ENCODE results near the gene HOXC10. TPM values are rescaled to one million over a fixed set of nuclear protein-coding genes. Genes with fewer than 3 reads are reported as not detected.

HOXC10 gene
- total RNA-seq, 1 experiment from 2014 or later = 3.8 TPM

DNA sequence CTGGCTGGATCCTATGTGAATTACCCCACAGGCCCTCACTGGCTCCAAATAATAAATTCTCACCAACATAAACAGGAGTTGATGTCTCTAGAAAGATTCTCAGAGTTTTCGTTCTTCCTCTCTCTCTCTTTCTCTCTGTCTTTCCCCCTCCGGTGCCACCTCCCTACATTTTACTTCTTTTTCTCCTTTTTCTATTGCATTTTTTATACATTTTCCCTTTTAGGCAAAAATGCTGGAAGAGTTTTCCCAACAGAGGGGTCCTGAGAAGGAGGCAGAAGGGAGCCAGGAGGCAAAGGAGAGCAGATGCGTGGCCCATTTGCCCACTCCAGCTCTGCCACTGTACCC lies 42.5 kb downstream of the HOXC10 start:
- no peaks in the 10 kb centered on the region for H4K20me1 ChIP-seq (ENCODE audit: insufficient read depth)
- no peak overlapping the region for H3K9ac ChIP-seq (ENCODE audit: low read length)
- no peaks in the 10 kb centered on the region for H3K36me3 ChIP-seq (ENCODE audit: control insufficient read depth in 1 of 2, insufficient read depth in 2 of 2, low read length in 2 of 2)
- TF ChIP-seq, protein P1, sequence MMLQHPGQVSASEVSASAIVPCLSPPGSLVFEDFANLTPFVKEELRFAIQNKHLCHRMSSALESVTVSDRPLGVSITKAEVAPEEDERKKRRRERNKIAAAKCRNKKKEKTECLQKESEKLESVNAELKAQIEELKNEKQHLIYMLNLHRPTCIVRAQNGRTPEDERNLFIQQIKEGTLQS (IDR thresholded peaks at IDR 0.05) = no peak
- no peak for TF ChIP-seq EZH2phosphoT487 (IDR thresholded peaks at IDR 0.05; ENCODE audit: borderline replicate concordance)
- TF ChIP-seq EZH2 (IDR thresholded peaks at IDR 0.05) = no peak
- no peak for TF ChIP-seq ELF1 (IDR thresholded peaks at IDR 0.05; ENCODE audit: borderline replicate concordance, low read depth)
- TF ChIP-seq SP1 (IDR thresholded peaks at IDR 0.05; ENCODE audit: low read depth) = no peak
- TF ChIP-seq RAD21 (IDR thresholded peaks at IDR 0.05; ENCODE audit: low read depth) = no peak
- no peak for TF ChIP-seq JUND (IDR thresholded peaks at IDR 0.05)
- no peak for TF ChIP-seq POLR2A (IDR thresholded peaks at IDR 0.05; ENCODE audit: borderline replicate concordance, extremely low read depth, insufficient read depth, insufficient read length)
- TF ChIP-seq POLR2AphosphoS5 (IDR thresholded peaks at IDR 0.05; ENCODE audit: low read depth, low read length) = no peak
- TF ChIP-seq ZFX (IDR thresholded peaks at IDR 0.05) = no peak
- TF ChIP-seq SRF (IDR thresholded peaks at IDR 0.05; ENCODE audit: low read depth) = no peak
- no peaks in the 10 kb centered on the region for H3K9me3 ChIP-seq (ENCODE audit: control insufficient read depth in 1 of 2, insufficient read depth in 1 of 2, low read depth in 1 of 2, low read length in 2 of 2)
- H3K9me2 ChIP-seq (ENCODE audit: insufficient read depth) = no peaks in the 10 kb centered on the region
- ChIA-PET POLR2A (interaction anchor here (1.0 kb wide), 1 partner anchor 11 kb away, joined by 3 read pairs; no protein-coding TSS in a partner anchor), RAD21 (ENCODE audit: low non-redundant PET in 1 of 2, low total read pairs in 2 of 2, uncharacterized antibody in 2 of 2, unreplicated experiment in 2 of 2) (interaction anchor here in 1 of 2 experiments (0.6 kb wide), 1 partner anchor 32 kb away, joined by 3 read pairs; no protein-coding TSS in a partner anchor), CTCF (interaction anchor here (2.6 kb wide), 1 partner anchor 10 kb away, joined by 7 read pairs; no protein-coding TSS in a partner anchor)
- no peaks in the 10 kb centered on the region for H3K79me2 ChIP-seq (ENCODE audit: insufficient read depth, low read length)
- DNase-seq (ENCODE audit: low read depth, low spot score) = no peak
- H3K27me3 ChIP-seq (ENCODE audit: insufficient read depth, low read length) = no peaks in the 10 kb centered on the region
- H3K4me2 ChIP-seq (ENCODE audit: low read length) = no peak overlapping the region
- intact Hi-C loops (cut with micrococcal nuclease) = no loop called here
- H3K27ac ChIP-seq (ENCODE audit: low read depth, low read length) = no peak overlapping the region
- no peaks in the 10 kb centered on the region; a peak in 1 of 4 replicates for H3K4me1 ChIP-seq (ENCODE audit: control insufficient read depth in 1 of 2, insufficient read depth in 2 of 2, low read length in 2 of 2)
- H3K4me3 ChIP-seq (replicated peaks in 1 of 2; ENCODE audit: low read depth in 1 of 2, low read length in 2 of 2) = no peak overlapping the region
- BruUV-seq (replicated peaks) = no TSS peak
- ATAC-seq = no peak
- H2AFZ ChIP-seq (ENCODE audit: low read depth, low read length, poor library complexity, severe bottlenecking) = no peak overlapping the region
